HG02678 (cell line): ENCODE results near the gene ZNRF1.
"Not testable (repeated sequence)": the region's sequence is repeated elsewhere in the genome, so short reads cannot be mapped to it uniquely, and the experiment has no call there.

Source experiments
- ATAC-seq: cut with Tn5 transposase; IDR thresholded peaks from one replicate; pipeline ENCODE4 v1.9.1; 2021; ENCODE audit warnings: mild to moderate bottlenecking, moderate library complexity; ENCODE audit not compliant: unreplicated experiment

The ZNRF1 gene

DNA sequence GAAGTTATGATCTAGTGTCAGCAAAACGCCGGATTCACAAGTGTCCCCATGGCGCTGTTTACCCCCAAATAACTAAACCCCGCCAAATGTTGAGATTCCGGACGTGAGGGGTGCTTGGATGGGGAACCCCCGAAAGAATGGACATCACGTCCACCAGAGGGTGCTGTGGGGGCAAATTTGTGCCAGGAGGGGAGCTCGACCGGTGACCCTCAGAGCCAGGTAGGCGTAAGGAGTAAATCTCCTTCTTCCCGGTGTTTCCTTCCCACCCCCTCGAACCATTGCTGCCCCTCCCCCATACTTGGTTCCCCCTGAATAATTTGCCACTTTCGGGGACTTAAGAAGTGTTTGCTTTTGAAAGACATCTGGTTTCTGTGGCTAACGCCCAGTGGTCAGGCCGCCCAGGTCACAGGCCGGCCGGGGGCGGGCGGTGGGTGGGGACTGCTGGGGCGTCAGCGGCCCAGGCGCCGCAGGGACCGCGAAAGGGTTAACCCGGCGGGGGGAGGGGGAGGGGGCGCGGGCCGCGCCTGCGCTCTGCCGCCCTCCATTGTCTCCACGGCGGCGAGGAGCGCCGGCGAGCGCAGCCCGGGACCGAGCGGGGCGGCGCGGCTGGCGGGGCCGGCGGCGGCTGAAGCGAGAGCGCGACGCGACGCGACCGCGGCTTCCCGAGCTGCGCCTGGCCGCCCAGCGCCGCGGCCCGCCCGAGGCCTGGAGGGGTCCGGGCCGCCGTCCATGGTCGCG, at the start of gene ZNRF1:
ZNRF1 (plus strand) TSS at position 544 of the 738 bp plus-strand sequence. CDS start 648 bp downstream, outside the sequence.
- peak; percentile 64 for ATAC-seq

DNA sequence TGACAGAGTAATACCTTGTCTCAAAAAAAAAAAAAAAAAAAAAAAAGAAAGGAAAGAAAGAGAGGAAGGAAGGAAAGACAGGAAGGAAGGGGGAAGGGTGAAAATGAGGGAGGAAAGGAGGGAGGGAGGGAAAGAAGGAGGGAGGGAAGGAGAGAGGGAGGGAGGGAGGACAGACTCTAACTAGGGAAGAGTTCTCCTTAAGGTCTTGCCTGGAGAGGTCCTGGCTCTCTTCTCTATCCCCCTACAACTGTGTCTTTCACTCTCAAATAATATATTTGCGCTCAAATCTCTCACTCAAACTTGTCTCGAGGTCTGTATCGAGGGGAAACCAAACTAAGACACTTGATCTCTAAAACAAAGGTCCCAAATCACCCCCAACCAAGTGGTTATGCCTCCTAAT, 49.5 kb upstream of the ZNRF1 start:
- no peak for ATAC-seq

DNA sequence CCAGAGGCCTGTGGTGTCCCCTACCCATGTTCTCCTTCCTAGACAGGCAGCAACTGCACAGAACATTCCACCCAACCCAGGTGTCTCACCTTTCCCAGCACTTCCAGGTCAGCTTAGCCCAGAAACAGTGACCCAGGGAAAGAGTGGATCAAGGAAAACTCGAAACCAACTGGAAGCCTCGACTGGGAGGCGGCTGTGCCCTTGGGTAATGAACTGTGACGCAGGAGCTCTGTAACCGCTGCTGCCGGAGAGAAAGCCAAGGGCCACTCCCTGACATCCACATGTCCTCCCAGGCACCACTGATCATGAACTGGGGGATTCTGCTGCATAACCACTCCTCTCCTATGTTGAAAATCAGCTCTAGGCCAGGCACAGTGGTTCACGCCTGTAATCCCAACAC, 48.3 kb upstream of the ZNRF1 start:
- ATAC-seq: no peak

DNA sequence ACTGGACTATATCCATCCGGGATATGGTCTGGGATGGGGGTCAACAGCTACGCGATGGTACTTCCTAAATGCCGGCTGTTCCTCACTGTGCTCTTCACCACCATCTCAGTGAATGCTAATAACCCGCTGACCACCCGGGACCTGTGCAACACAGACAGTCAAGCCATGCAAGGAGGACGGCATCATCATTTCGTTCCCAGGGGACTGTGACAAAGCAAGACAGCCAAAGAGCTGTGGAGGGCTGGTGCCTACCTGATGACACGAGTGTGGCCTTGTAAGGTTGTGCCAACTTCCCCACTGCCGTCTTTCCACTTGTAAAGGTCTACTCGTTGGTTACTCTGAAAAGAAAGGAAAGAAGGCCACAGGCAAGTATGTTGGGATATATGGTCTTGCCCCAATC, 47.6 kb upstream of the ZNRF1 start:
- ATAC-seq: no peak

DNA sequence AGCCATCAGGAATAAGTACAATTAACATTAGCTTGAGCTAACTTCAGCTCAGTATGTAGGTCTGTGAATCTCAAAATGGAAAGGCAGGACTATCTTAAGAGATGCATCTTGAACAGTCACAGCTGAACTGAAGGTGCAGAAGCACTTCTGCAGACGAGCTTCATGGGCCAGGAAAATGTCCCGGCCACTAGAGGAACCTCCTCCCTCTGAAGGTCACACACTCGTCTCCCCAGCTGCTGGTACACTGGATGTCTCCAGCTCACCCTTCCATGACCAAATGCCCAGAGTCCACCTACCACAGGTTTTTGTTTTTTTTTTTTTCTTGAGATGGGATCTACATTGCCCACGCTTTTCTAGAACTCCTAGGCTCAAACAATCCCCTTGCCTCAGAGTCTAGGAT, 47.1 kb upstream of the ZNRF1 start:
- no peak for ATAC-seq

DNA sequence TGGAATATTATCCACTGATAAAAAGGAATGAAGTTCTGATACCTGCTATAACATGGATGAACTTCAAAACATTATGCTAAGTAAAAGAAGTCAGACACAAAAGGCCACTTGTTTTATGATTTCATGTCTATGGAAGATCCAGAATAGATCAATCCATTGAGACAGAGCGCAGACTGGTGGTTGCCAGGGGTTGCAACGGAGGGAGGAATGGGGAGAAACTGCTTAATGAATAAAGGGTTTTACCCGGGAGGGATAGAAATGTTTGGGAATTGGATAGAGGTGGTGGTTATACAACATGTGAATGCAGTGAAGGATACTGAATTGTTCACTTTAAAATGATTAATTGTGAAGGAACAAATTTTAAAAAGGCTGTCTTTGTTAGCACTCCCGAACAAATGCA, 44.1 kb upstream of the ZNRF1 start:
- ATAC-seq: no peak

DNA sequence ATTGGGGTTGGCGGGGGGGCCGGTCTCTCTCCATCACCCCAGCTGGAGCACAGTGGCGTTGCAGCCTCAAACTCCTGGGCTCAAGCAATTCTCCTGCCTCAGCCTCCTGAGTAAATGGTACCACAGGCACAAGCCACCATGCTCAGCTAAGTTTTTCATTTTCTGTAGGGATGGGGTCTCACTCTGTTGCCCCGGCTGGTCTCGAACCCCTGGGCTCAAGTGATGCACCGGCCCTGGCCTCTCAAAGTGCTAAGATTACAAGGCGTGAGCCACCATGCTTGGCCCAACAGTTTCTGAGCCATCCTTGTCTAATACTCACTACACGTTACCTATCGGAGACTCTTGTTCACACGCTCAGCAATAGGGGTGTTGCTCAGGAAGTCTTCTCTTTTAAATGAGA, 25.5 kb upstream of the ZNRF1 start:
- ATAC-seq: no peak

DNA sequence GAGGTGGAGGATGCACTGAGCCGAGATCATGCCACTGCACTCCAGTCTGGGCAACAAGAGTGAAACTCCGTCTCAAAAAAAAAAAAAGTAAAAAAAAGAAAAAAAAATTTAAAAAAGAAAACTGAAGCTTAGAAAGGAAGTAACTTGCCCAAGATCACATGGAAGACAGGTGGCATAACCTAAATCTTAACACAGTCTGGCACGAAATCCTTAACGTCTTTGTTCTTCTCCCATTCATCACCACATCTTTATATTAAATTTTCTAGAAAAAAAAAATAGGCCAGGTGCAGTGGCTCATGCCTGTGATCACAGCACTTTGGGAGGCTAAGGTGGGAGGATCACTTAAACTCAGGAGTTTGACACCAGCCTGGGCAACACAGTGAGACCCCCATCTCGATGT, 23.2 kb upstream of the ZNRF1 start:
- ATAC-seq: no peak

DNA sequence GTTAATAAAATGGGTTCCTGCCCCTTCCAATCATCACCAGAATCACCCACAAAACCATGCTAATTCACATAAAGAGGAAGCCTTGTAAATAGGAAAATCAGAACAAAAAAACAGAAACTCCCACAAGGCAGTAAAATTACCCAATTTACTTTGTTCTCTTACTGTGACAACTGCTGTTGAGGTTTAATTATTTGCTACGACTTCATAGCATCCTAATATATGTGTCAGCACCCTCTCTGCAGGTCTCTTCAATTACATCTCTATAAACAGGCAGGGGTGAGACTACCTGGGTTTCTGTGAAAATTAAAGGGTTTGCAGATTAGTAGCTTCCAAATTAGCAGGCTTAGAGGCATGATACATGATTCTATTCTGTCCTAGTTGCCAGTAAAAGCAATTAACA, 16.6 kb upstream of the ZNRF1 start:
- ATAC-seq: no peak

DNA sequence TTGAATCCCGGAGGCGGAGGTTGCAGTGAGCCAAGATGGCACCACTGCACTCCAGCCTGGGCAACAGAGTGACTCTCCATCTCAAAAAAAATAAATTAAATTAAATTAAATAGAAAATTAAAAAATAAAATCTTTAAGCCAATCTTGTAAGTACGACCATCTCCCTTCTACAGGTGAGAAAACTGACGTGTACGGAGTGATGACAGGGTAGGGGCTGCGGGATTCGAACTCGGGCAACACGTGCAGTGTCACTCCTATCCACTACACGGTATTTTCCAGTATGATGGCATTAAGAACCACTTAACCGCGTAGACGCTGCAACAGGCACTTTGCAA, 14.7 kb upstream of the ZNRF1 start:
- ATAC-seq: no peak

DNA sequence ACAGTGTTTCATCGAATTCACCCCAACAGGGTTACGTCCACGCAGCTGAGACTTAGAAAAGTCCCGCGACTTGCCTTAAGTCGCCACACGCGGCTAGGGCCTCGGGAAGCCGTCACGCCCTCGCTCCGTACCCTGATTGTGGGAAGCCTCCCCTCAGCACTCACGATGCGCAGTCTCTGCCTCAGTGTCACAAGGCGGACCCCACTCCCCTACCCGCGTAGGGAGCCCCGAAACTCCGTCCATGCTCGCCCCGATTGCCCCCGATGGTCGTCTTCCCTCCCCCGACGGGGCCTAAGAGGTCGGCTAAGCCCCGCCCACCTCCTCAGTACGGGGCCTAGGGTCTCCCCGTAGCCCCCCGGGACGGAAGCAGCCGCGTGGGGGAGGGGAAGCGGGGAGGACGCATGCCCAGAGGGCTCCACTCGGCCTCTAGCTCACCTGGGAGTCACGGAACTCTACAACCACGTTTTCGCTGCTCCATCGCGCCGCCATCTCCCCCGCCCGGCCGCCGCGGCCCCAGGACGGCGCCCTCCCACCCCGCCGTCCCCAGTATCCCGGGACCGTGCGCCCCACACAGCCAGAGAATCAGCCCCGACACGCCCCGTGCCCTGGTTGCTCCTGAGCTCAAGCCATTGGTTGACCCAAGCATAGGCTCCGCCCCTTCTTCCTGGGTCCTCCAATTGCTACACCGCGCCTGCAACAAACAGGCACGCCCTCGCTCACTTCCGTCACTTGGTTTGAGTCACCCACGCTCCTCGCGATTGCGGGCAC, 14.1 kb upstream of the ZNRF1 start, which contains the start of gene WDR59:
WDR59 (minus strand) TSS at position 595 of the 768 bp plus-strand sequence; CDS start at position 489, 106 bp downstream.
- peak; percentile 100 for ATAC-seq

DNA sequence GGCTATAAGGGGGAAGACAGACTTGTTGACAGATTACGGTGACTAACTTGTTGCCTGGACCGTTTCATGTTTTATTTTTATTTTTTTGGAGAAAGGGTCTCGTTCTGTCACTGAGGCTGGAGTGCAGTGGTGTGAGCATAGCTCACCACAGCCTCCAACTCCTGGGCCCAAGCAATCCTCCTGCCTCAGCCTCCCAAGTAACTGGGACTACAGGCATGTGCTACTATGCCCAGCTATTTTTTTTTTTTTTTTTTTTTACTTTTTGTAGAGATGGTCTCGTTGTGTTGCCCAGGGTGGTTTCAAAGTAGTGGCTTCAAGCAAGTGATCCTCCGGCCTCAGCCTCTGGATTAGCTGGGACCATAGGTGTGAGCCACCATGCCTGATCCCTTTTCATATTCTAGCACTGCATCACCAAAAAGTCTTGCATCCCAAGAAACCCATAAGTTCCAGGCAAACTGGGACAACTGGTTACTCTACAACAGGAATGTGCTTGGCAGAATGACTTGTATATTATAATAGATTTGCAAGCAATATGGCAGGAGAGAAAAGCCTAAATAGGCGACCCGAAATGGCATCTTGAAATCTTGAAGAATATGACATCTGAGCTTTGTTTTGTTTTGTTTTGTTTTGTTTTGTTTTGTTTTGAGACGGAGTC, 11.7 kb upstream of the ZNRF1 start:
- no peak for ATAC-seq

DNA sequence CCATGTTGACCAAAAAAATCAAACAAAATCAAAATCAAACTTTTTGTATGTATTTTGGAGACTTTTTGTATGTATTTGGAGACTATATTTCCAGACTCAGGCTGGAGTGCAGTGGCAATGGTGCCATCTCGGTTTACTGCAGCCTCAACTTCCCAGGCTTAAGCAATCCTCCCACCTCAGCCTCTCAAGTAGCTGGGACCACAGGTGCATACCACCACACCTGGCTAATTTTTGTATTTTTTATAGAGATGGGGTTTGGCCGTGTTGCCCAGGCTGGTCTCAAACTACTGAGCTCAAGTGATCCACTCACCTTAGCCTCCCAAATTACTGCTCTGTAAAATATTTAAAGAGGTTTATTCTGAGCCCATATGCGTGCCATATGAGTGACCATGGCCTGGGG, 9.0 kb upstream of the ZNRF1 start:
- ATAC-seq: not testable (repeated sequence)

DNA sequence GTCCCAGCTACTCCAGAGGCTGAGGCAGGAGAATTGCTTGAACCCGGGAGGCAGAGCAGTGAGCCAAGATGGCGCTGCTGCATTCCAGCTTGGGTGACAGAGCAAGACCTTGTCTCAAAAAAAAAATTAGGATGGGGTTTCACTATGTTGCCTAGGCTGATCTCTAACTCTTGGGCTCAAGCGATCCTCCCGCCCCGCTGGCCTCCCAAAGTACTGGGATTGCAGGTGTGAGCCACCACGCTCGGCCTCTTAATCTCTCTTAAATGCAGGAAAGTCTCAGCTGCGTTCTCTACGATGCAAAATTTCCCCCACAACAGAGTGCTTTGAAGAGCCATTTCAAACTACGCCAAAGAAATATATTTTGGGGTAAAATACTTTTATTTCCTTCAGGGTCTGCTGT, 8.0 kb upstream of the ZNRF1 start:
- ATAC-seq: no peak

DNA sequence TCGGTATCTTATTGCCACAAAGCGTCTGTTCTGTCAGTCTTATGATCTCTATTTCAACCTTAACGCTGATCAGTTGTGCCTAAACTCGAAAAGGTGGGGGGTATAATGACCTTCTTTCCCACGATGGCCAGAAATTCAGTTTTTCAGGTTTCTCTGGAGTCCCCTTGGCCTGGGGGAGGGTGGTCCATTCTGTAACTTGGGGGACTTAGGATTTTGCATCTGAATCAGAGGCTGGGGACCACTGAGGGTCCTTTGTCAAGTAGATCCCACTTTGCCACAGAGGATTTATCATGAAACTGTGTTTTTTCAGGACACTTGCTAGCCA, 7.6 kb upstream of the ZNRF1 start:
- ATAC-seq: no peak

DNA sequence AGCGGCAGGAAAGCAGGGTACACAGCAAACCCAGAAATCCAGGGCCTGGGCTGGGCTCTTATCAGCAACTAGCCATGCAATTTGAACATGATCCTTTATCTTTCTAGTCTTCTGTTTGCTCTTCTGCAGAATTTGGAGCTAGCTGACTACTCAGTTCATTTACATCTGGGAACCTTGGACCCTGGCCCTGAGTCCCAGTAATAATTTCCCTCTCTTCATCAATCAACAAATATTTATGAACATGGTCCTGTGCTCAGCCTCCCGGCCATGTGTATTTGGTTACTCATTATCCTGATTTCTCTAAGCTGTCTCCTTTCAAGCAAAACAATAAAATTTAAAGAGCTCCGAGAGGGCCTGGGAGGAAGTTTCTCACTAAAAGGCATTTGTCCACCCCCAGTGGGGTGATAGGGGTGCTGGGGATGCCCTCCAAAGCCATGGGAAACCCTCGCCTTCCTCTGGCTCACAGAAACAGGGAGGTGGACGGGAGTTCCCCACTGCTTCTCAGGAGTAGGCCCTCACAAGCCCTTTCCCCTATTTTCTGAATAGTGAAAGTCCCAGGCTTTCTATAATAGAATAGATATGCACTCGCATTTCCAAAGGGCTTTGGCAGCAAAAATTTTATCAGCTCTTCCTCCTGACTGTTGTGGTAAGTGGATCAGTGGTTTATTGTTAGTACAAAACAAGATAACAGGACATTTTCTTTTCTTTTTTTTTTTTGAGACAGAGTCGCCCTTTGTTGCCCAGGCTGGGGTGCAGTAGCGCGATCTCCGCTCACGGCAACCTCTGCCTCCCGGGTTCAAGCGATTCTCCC, 7.0 kb upstream of the ZNRF1 start:
- no peak for ATAC-seq

DNA sequence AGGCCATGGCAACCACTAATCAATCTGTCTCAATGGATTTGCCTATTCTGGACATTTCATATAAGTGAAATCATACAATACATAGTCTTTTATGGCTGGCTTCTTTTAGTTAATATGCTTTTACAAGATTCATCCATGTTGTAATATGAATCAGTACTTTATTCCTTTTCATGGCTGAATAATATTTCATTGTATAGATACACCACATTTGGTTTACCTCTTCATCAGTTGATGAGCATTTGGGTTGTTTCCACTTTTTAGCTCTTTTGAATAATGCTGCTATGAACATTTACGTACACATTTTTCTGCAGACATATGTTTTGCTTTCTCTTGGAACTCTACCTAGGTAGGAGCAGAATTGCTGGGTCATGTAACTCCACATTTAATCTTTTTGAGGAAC, 2.8 kb upstream of the ZNRF1 start:
- ATAC-seq: no peak

DNA sequence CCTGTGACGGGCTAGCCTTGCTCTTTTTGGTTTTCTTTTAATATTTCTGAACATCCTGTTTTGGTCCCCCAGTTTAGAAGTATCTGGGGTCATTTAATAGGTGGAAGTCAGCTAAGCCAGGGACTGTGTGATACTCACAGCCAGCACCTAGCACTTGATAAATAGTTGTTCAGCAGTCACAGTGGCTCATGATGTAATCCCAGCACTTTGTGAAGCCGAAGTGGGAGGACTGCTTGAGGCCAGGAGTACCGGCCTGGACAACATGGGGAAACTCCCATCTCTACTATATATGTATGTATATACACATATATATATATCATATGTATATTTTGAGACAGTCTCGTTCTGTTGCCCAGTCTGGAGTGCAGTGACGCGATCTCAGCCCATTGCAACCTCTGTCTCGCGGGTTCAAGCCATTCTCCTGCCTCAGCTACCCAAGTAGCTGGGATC, 1.8 kb upstream of the ZNRF1 start:
- ATAC-seq: no peak

DNA sequence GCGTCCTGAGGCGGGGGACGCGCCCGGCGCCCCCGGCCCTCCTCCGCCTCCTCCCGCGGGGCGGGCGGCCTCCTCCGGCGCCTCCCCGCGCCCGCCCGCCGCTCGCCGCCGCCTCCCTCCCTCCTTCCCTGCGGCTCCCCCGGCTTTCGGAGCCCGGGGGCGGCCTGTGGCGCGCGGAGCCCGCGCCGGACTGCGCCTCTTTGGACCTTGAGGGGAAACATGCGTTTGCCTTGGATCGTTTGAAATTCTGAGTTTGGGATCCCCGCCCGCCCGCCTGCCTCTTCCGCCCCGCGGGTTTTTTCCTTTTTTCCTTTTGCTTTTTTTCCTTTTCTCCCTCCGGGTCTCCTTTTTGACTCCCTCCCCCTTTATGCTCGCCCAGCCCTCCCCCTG, 390 bp downstream of the ZNRF1 start:
- ATAC-seq: peak; percentile 31

DNA sequence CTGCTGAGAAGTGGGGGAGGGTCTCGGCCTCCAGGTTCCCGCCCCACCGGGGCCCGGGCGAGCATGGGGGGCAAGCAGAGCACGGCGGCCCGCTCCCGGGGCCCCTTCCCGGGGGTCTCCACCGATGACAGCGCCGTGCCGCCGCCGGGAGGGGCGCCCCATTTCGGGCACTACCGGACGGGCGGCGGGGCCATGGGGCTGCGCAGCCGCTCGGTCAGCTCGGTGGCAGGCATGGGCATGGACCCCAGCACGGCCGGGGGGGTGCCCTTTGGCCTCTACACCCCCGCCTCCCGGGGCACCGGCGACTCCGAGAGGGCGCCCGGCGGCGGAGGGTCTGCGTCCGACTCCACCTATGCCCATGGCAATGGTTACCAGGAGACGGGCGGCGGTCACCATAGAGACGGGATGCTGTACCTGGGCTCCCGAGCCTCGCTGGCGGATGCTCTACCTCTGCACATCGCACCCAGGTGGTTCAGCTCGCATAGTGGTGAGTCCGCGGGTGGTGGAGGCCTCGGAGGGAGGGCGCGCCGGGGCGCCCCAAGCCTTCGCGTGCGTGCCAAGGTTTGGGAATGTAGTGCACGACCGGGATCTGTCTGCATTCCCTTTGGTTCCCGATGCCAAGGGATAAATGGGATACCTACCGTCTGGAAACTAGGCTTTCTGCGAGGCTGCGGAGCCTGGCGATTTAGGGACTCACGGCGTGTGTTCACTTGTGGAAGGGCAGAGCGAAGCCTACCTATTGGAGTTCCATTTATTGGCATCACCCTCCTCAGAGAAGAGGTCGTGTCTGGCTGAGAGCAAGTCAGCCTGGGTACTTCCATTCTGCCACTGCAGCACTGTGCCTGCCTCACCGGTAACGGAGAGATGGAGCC, 1.0 kb downstream of the ZNRF1 start:
- ATAC-seq: peak; percentile 34
